Measurements from ENCODE around the gene MOBP. TPM values are rescaled to one million over a fixed set of nuclear protein-coding genes. Genes with fewer than 3 reads are reported as not detected.
A peak's percentile ranks its signal among the peaks of the same experiment; 100 is the strongest.

MOBP gene
- total RNA-seq, 1 donor from 2014 or later, result 0.13 TPM

DNA sequence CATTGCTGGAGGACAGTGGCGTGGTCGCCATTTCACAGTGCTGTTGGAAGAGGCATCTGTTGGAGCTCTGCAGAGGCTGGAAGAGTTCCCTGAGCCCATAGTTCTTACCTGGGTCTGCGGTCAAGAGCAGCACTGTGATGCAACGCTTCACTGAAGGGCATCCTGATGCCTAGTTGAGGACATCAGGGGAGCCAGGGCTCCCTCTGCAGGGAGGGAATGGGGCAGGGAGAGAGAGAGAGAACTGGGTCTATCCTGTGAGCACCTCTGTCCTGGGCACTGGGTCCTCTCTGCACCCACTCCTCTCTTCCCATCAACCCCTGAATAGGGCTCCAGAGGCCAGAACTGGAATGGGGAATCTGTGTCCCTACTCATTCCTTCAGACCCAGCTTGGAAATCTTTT lies 23.9 kb upstream of the MOBP start:
- H3K27ac Mint-ChIP-seq, result no peak overlapping the region
- no peaks in the 10 kb centered on the region for H3K4me1 Mint-ChIP-seq
- H3K4me3 Mint-ChIP-seq, result no peak overlapping the region
- POLR2A ChIA-PET, result no interaction called here
- ATAC-seq (ENCODE audit: low read depth) (no peak), DNase-seq (no peak)
- no peaks in the 10 kb centered on the region for H3K36me3 Mint-ChIP-seq (ENCODE audit: low read depth)
- H3K9me3 Mint-ChIP-seq, result no peaks in the 10 kb centered on the region
- intact Hi-C loops (cut with micrococcal nuclease), result no loop called here
- TF ChIP-seq, protein P1, sequence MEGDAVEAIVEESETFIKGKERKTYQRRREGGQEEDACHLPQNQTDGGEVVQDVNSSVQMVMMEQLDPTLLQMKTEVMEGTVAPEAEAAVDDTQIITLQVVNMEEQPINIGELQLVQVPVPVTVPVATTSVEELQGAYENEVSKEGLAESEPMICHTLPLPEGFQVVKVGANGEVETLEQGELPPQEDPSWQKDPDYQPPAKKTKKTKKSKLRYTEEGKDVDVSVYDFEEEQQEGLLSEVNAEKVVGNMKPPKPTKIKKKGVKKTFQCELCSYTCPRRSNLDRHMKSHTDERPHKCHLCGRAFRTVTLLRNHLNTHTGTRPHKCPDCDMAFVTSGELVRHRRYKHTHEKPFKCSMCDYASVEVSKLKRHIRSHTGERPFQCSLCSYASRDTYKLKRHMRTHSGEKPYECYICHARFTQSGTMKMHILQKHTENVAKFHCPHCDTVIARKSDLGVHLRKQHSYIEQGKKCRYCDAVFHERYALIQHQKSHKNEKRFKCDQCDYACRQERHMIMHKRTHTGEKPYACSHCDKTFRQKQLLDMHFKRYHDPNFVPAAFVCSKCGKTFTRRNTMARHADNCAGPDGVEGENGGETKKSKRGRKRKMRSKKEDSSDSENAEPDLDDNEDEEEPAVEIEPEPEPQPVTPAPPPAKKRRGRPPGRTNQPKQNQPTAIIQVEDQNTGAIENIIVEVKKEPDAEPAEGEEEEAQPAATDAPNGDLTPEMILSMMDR (IDR thresholded peaks at IDR 0.05), result no peak
- H3K27me3 Mint-ChIP-seq, result no peaks in the 10 kb centered on the region
- CTCF ChIA-PET, result no interaction called here

DNA sequence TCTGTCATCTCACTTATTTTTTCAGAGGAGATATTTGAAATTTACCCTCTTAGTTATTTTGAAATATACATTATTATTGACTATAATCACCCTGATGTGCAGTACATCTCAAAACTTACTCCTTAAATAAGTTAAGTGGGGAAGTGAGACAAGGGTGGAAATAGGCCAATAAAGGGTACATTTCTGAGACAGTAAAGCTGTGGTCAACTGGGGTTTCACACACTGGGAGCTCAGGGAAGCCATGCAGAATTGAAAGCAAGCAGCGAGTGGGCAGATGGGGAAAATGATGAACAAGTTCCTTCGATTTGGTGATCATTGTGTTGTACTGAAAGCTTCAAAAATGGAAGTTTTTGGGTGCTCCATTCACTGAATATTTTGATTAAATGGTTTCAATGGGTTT lies 21.6 kb upstream of the MOBP start:
- ATAC-seq (ENCODE audit: low read depth), result no peak
- Mint-ChIP-seq H3K9me3 (no peaks in the 10 kb centered on the region), H3K4me1 (no peaks in the 10 kb centered on the region), H3K27ac (no peak overlapping the region), H3K36me3 (ENCODE audit: low read depth) (no peaks in the 10 kb centered on the region), H3K4me3 (no peak overlapping the region), H3K27me3 (peaks cover 6% of the 10 kb centered on the region)
- DNase-seq, result no peak
- intact Hi-C loops (cut with micrococcal nuclease), result no loop called here
- TF ChIP-seq, protein P1 (IDR thresholded peaks at IDR 0.05), result no peak
- POLR2A ChIA-PET, result no interaction called here
- CTCF ChIA-PET, result interaction anchor here (2.3 kb wide), 1 partner anchor 9 kb away, joined by 6 read pairs; no protein-coding TSS in a partner anchor

DNA sequence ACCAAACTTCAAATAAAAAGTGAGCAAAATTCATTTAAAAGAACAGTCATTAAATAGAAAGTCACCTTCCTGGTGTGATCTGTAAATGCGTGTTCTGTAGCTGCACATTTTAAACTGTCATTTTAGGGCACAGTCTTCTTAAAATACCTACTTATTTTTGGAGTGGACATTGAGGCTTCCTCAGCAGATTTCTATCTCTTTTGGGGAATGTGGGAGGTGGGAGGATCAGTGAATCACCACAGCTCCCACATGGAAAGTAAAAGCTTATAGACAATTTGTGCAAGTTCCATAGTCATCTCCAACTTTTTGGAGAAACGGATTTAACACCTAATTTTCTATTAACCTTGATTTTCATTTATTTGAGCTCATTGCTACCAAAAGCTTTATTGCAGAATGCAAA lies 21.0 kb upstream of the MOBP start:
- no peaks in the 10 kb centered on the region for H3K9me3 Mint-ChIP-seq
- CTCF ChIA-PET, result interaction anchor here (1.8 to 2.3 kb wide), 3 partner anchors 9 to 871 kb away, joined by 5 to 8 read pairs (median 6); no protein-coding TSS in a partner anchor
- TF ChIP-seq, protein P1 (IDR thresholded peaks at IDR 0.05), result no peak
- no peaks in the 10 kb centered on the region for H3K36me3 Mint-ChIP-seq (ENCODE audit: low read depth)
- POLR2A ChIA-PET, result interaction anchor here (0.6 kb wide), 1 partner anchor 31 kb away, joined by 3 read pairs; no protein-coding TSS in a partner anchor
- no peak overlapping the region for H3K27ac Mint-ChIP-seq
- H3K27me3 Mint-ChIP-seq, result peaks cover 6% of the 10 kb centered on the region
- H3K4me3 Mint-ChIP-seq, result no peak overlapping the region
- intact Hi-C loops (cut with micrococcal nuclease), result no loop called here
- ATAC-seq (ENCODE audit: low read depth) (no peak), DNase-seq (no peak)
- H3K4me1 Mint-ChIP-seq, result no peaks in the 10 kb centered on the region

DNA sequence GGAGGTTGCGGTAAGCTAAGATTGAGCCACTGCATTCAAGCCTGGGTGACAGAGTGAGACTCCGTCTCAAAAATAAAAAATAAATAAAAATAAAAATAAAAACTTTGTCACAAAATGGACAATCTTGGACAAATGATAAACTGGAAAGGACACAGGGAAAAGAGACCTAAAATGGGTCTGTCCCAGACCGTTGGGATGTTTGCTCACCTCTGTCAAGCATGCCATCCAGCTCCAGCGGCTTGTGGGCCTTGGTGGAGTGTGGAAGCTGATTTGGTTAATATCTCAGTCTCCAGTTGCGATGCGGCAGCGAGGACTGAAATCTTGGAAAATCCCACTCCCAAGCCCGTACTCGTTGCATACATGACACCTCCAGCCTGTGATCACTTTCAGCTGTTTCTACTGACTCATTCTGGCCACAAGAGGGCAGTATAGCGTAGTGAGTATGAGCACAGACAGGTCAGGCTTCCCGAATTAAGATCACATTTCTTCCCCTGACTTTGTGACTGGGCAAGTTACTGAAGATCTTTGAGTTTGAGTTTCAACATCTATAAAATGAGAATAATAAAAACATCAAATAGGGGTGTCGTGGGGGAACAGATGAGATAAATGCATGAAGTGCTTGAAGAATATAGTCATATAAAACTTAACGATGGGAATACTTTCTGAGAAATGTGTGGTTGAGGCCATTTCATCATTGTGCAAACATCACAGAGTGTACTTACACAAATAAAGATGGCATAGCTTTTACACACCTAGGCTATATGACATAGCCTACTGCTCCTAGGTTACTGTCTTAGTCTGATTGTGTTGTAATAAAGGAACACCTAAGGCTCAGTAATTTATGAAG lies 19.6 kb upstream of the MOBP start:
- no peak overlapping the region for H3K4me3 Mint-ChIP-seq
- intact Hi-C loops (cut with micrococcal nuclease), result loop anchor here (1.0 to 2.0 kb wide), 3 partner anchors 31 to 869 kb away; no protein-coding TSS in a partner anchor

More for the DNA sequence above, 19.6 kb upstream of the MOBP start:
- no peaks in the 10 kb centered on the region for H3K36me3 Mint-ChIP-seq (ENCODE audit: low read depth)
- DNase-seq (no peak), ATAC-seq (ENCODE audit: low read depth) (peak; percentile 57)
- H3K27me3 Mint-ChIP-seq, result peaks cover 6% of the 10 kb centered on the region
- no peak overlapping the region for H3K27ac Mint-ChIP-seq
- ChIA-PET CTCF (interaction anchor here (0.9 to 2.3 kb wide), 6 partner anchors 7 to 870 kb away, joined by 3 to 8 read pairs (median 4); partner anchors contain the start of gene RPSA), POLR2A (interaction anchor here (1.4 kb wide), 1 partner anchor 41 kb away, joined by 4 read pairs; the partner anchor contains the start of gene RPSA)
- no peaks in the 10 kb centered on the region for H3K9me3 Mint-ChIP-seq
- no peaks in the 10 kb centered on the region for H3K4me1 Mint-ChIP-seq
- TF ChIP-seq, protein P1 (IDR thresholded peaks at IDR 0.05), result peak; percentile 71

Measured in activated B cell treated with CpG ODN at 0.5 μM for 24 hours (primary cell).